GM19025 (cell line): ENCODE data around the gene SERPINE2.

ENCODE experiments used
- ATAC-seq: cut with Tn5 transposase; IDR thresholded peaks from one replicate; pipeline ENCODE4 v1.9.1; 2021; ENCODE audit warnings: mild to moderate bottlenecking, low read depth, moderate library complexity; ENCODE audit not compliant: unreplicated experiment

Gene SERPINE2, protein sequence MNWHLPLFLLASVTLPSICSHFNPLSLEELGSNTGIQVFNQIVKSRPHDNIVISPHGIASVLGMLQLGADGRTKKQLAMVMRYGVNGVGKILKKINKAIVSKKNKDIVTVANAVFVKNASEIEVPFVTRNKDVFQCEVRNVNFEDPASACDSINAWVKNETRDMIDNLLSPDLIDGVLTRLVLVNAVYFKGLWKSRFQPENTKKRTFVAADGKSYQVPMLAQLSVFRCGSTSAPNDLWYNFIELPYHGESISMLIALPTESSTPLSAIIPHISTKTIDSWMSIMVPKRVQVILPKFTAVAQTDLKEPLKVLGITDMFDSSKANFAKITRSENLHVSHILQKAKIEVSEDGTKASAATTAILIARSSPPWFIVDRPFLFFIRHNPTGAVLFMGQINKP

DNA sequence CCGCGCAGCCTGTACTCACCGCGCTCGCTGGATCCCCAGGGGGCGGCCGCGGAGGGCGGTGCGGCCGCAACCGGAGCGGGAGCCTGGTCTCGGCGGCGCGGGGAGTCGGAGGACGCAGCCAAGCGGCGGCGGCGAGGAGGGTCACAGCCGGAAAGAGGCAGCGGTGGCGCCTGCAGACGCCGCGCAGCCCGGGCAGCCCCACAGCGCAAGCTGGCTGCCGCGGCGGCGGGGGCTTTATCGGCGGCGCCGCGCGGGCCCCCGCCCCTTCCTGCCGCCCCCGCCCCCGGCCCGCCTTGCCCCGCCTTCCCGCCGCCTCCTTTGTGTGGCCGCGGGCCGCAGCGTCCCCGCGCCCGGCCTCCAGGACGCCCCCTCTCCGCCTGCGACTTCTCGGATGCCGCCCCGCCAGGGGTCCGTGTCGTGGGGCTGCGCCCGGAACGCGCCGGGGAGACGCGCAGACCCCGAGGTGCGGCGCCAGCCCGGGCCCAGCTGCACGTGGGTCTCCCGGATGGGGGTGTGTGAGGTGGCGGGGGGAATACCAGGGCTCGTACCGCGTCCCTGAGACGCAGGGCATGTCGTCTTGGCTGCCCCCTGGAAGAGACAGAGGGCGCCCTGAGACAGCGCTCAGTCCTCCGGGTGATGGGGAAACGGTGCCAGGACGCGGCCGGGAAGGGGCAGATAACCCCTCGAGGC lies at the start of gene SERPINE2:
SERPINE2 (minus strand) TSS at position 207 of the 690 bp plus-strand sequence. CDS start 37,386 bp downstream, outside the sequence.
- peak; percentile 52 for ATAC-seq

DNA sequence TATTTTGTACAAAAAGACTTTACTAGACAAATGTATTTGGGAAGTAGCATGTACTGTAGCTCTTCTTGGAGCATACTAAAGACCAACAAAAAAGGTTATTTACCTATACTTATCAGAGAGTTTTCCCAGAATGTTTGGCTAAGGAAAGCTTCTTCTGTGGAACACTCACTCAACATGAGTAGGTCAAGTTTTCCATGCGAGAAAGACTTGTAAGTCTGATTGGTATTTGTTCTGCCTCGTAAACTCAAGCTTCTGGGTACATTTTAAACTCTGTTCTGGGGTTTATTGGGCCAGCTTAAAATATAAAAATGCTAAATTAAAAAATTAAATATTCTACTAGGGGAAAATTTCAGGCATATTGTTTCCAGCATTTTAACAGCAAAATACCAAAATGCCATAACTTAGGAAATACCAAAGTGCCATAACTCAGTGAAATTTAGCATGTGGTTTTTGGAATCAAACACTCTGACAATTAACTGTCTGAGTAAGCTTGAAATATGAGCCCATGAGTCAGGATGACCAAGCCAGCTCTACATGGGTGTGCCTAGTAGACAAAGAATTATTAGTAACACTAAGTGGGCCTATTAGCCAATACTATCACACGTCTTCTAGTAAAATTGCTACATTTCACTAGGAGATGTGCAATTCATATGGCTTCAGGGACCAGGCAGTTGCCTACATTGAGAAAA lies 47.3 kb upstream of the SERPINE2 start:
- no peak for ATAC-seq

DNA sequence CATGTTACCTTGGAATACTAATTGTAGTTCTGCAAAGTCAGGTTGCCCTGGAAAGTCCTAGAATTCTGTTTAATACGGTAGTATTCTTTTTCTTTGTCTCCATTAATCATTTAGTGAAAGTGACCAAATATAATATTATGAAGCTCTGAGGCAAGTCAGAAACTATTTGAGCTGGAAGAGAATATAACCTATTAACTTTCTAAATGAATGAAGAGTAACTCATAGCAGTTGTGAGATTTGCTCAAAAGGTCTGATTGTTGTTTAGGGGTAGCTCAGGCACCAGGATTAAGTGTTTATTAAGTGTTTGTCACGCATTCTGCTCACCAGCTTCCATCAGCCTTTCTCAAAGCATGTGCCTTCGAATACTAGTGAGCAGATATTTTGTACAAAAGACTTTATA lies 46.7 kb upstream of the SERPINE2 start:
- ATAC-seq = no peak

DNA sequence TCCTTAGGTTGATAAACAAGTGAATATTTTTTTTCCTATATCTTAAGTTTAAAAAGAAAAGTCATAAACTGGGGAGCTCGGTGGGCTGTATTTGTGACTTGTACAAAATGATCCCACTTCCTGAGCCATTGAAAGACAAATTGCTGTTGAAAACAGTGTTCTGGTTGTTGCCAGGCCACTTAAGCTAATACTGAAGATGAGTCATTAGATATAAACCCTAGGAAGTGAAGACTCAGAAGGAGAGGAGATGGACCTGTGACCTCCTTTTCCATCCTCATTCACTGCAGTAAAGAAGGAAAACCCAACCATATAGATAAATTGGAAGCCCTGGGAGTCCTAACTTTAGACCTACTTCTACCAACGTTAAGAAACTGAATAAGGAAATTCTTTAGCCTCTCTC lies 46.2 kb upstream of the SERPINE2 start:
- ATAC-seq = no peak

DNA sequence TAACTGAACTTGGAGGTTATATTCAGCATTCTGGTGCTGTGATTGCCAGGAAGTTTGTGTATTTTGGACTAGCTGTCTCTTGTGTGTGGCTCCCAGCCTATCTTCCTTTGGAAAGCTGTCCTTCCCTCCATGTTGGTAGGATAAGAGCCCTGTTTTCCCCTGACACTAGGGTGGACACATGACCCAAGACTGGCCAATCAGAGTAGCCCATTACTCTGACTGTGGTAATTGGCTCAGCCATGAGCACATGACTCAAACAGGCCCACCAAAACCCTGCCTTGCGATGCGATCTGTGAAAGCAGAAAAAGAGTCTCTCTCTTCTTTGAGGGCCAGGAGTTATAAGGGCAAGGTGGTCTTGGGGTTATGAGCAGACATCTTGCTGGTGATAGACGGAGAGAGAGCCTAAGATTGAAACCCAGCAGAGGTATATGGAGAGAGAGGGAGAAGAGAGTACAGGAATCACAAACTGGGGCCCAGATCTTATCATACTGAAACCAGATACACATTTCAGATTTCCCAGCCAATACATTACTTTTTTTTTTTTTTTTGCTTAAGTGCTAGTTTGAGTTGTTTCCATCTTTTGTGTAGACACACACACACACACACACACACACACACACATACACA lies 45.3 kb upstream of the SERPINE2 start:
- ATAC-seq = no peak

DNA sequence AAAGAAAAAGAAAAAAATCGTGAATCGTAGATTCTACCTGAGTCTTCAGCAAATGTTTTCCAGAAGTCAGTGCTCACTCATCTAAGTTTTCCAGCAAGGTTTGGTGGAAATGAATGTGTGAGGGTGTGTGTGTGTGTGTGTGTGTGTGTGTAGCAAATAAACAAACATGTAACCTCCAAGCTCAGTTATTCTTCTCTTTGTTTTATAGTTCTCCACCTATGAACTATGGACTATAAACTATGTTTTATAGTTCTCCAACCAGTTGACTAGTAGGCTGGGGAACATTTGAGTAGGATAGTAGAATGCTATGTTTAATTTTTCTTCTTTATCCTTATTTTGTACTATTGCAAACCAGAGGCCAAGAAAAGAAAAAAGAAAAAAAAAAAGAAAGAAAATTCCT lies 44.6 kb upstream of the SERPINE2 start:
- ATAC-seq = no peak

DNA sequence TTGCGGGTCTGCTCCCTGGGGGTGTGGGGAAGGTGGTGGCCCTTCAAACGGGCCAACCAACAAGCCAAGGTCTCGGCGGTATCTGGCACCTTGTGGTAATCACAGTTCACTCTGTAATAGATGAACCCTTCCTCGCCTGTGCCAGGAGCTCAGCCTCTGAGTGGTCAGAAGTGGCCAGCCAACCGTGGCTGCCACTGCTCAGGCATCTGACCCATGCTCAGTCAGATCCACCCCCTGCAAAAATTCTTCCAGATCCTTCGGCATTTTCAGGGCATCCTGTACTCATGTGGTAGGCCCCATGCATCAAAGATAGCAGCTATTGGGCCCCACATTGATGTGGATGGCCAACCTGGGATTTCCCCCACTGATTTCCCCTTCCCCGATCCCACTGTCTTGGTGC lies 39.6 kb upstream of the SERPINE2 start:
- no peak for ATAC-seq

DNA sequence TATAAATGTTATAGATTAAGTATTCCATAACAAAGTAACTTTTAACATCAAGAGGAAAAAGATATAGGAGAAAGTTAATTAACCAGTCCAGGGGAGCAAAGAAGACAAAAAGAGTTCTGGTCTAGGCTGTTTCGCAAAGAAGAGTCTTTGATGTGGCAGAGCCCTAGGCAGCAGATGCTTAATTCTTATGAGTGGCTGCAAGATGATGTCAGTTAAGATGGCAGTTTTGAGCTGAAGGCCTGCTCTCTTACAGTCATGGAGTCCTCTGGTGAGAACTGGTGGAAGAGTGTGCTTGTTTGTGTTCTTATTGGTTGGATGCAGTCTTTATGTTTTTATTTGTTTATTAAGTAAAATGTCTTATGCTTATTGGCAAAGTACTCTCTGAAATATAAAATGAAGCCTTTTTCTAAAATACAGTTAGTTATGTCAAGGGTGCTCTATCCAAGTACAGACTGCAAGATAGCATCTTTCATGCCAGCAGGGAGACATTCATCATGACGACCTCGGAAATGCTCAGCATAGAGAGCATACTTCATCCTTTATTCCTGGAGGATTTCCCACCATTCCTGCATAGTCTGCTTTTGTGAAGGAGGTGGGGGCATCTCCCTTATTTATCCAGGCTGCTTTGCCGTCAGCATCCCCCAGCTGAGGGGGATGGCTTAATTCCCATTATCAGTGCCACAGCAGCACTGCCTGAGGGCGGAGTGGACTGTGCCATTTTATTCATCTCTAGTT lies 38.9 kb upstream of the SERPINE2 start:
- ATAC-seq = no peak

DNA sequence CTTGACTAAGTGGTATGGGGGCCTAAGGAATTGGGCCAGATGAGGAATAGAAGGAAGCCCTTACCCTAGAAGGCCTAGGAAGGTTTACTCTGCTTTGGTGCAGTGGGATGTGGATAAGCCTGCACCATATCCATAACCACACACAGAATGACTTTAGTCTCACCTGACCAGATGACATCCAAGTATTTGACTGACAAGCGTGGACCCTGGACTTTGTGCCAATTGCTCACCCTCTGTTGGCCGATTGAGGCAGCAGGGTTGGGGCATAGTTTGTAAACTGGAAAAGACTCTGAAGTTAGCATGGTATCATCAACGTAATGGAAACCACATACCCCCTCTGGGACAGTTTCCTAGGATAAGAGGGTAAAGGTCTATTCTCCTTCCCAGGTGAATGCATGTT lies 36.5 kb upstream of the SERPINE2 start:
- no peak for ATAC-seq

DNA sequence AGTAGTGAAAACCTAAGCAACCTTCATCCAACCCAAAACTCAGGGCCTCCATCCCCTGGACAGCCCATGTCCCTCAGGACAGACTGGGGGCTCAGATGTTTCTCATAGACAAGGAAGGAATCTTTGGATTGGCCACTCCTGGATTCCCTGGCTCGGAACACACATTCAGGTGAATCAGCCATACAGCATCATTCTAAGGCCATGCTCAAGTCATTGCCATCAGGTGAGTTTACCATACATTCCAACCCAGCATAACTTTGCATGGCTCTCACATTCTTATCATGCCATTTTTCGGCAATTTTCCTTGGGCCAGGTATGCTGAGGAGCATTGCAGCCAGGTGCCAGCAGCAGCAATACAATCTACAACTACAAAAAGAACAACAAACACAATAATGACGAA lies 34.6 kb upstream of the SERPINE2 start:
- ATAC-seq = no peak

DNA sequence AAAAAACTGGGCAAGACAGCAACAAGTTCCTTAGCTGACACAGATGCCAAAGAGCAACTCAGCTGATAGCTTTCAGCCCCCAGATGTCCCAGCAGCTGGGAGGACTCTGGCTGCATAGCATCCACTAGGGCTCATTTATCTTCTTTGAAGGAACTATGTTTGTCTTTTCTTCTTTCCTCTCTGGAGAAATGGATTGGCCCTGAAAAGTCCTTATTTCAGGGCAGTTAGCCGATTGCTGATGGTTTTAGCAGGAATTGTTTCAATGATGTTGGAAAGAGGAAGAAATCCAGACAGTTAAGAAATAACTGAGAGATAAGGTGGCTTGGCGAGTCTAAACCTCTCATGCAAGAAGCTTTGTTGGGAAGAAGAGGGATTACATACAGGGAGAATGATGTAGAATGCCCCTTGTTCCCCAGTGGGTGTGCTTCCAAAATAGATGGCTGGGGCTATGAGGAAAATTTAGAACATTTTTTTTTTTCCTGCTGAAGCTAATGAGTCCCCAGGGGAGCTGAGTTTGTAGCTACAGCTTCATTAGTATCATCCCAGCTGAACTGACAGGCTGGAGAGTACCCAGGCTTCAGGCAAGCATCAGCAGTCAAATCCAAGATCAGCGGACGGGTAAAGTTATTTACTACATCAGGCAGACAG lies 33.6 kb upstream of the SERPINE2 start:
- no peak for ATAC-seq

DNA sequence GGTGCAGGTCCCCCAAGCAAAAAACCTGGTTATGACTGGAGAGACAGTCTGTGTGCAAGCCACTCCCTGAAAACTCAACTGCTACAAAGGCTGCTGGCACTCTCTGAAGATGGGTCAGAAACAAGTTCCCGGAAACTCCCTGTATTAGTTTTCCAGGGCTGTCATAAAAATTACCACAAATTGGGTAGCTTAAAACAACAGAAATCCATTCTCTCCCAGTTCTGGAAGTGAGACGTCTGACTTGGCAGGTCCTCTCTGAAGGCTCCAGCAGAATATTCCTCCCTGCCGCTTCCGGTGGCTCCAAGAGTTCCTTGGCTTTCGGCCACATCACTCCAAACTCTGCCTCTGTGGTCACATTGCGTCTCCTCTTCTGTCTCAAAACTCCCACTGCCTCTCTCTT lies 30.1 kb upstream of the SERPINE2 start:
- no peak for ATAC-seq

DNA sequence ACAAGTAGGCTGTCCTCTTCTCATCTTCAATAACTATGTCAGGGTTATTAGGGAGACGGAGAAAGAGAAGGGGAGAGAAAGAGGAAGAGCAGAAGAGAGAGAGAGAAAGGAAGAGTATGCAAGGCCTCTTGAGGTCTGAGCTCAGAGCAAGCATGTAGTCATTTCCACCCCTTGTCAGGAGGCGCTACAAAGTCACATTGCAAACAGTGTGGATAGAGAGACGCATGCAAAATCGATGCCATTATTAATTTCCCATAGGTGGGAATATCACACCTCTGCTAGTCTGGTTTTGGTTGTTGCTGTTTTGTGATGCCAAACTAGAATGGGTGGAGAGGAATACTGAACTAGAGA lies 24.2 kb upstream of the SERPINE2 start:
- ATAC-seq = no peak

DNA sequence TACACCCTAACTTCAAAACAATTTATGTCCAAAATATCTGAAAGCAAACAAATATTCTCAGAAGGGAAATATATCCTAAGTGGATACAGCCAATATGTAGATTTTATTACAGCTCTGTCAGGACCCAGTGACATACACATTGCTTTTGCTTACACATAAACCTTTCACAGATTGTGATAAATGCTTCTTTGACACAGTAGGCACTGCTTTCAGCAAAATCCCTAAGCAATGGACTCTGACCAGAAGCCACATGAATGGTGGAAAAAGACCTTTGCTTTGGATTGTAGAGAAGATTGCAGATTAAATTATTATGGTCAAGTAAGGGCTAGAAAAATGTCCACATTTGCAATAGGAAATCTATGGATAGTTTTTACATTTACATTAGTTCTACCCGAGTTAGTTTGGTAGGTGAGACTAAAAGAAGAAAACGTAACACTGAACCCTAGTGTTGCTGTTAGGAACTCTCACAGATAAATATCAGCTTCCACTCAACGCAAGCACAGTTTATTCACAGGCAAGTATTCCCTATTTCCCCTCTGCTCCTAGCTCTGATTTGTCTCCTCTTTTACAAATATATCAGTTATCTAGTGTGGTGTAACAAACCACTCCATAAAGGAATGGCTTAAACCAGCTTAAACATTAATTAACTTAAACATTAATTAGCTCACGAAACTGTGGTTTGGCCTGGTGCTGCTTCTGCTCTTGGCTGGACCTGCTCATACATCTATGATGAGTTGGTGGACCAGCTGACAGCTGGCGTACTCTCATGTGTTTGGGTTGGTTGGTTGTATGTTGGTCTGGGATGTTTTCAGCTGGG lies 23.6 kb upstream of the SERPINE2 start:
- peak; percentile 88 for ATAC-seq

DNA sequence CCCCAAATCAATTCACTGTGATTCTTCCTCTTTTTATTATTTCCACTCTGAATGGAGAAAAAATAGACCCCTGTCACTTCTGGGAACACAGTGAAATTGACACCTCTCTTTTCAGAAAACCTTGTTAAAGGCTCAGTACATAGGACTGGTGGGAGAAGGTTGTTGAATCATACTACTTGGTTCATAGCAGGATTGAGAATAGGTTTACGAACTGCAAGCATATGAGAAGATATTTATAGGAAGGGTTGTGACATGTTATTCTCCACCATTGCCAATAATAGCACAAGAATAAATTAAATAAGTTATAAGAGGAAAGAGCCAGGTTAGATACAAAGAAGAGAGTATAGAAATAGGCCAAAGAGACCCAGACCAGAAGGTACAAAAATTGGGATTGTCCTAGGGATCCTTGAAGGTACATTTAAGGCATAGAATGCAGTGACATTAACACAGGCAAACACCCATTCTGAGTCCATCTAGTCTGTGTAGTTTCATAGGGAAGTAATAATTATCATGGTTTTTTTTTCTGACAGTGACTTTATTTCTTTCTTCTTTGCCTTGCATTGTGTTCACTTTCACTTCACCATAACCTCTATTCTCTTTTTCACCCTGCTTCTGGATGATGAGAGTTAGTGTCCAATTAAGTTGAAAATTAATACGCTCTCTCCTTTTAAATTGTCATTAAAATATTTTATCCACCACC lies 21.8 kb upstream of the SERPINE2 start:
- ATAC-seq = no peak

DNA sequence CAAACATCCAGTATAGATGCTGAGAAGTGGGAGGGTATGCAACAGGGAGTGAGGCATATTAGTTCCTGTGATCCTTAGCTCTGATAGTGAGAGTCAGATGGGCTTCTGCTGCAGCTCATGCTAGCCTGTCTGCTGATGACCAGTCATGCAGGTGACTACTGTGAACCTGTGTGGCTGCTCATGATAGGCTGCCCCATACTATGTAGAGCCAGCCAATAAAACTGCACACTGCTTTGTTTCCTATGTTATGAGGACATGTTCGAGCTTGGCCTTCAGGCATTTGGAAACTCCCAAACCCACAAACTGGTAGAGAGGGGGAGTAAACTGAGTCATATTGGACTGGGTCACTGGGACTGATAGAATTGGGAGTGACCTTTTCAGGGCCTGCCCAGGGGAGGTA lies 20.1 kb upstream of the SERPINE2 start:
- ATAC-seq = no peak

DNA sequence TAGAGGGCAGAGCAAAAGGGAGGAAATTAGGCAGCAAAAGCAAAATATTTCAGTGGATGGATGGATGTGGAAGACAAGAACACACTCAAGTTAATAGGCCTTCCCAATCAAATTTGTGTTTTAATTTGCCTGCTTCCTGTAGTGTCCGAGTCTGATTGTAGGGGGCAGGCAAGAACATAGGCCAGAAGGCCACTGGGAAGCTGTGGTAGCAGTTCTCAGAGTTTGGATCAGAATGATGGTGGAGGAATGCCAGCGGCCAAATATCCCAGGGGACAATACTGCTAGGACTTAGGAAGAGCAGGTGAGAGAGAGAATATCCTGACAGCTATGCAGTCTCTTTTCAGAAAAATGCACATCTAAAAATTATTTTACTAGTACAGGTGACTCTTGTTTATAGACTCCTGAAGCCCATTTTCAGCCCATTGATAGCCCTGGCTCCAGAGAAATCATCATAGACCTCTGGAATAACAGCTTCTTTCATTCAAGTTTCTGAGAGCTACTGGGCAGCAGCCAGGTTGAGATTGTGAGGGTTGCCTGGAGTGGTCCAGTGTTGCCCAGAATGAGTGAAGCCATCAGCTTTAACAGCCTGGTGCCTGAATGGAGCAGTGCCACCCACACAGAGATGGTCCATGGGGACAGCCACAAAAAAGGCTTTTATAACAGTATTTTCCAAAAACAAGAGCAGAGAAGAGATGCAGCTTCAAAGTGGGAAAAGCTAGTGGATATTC lies 19.1 kb upstream of the SERPINE2 start:
- ATAC-seq = no peak

DNA sequence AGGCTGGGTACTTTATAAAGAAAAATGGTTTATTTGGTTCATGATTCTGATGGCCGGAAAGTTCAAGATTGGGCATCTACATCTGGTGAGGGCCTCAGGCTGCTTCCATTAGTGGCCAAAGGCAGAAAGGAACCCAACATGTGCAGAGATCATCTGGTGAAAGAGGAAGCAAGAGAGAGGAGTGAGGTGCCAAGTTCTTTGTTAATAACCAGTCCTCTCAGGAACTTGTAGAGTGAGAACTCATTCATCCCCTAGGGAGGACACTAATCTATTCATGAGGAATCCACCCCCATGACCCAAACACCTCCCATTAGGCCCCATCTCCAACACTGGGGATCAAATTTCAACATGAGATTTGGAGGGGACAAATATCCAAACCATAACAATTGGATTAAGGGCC lies 17.8 kb upstream of the SERPINE2 start:
- ATAC-seq = no peak
